GM19351 (cell line): ENCODE measurements around the gene KRTAP12-4.
"Not testable (repeated sequence)": the region's sequence is repeated elsewhere in the genome, so short reads cannot be mapped to it uniquely, and the experiment has no call there.

Source experiments
- ATAC-seq: cut with Tn5 transposase; IDR thresholded peaks from one replicate; pipeline ENCODE4 v1.9.1; 2021; ENCODE audit warnings: mild to moderate bottlenecking, moderate library complexity; ENCODE audit not compliant: unreplicated experiment

The KRTAP12-4 gene, protein sequence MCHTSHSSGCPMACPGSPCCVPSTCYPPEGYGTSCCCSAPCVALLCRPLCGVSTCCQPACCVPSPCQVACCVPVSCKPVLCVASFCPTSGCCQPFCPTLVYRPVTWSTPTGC

DNA sequence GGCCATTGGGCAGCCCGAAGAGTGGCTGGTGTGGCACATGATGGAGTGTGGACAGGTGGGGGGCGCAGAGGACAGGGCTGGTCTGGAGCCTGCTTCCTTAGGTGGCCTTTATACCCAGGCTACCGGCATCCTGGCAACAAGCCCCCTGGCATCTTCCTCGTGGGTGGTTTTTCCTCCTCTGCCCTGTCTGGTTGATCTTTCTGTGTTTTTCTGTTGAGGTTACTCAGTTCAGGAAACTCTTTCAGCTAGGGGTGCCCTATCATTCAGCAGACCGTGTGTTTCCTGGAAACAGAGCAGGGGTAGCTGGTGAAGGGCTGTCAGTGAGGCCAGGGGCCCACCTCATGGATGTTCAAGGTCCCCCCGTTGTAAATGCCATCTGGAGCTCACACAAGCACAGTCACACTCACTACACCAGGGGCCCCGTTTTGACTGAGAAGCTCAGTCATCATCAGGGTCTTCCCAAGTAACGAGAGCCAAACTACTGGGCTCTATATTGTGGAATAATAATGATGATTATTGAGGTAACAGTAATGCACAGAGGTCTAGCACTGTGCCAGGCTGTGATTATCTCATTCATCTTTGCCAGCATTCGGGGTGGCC, at the start of gene KRTAP12-4:
TSS of gene KRTAP12-4 (minus strand) at position 84 of the 600 bp plus-strand sequence. CDS start at position 39, 45 bp downstream.
- ATAC-seq = no peak

DNA sequence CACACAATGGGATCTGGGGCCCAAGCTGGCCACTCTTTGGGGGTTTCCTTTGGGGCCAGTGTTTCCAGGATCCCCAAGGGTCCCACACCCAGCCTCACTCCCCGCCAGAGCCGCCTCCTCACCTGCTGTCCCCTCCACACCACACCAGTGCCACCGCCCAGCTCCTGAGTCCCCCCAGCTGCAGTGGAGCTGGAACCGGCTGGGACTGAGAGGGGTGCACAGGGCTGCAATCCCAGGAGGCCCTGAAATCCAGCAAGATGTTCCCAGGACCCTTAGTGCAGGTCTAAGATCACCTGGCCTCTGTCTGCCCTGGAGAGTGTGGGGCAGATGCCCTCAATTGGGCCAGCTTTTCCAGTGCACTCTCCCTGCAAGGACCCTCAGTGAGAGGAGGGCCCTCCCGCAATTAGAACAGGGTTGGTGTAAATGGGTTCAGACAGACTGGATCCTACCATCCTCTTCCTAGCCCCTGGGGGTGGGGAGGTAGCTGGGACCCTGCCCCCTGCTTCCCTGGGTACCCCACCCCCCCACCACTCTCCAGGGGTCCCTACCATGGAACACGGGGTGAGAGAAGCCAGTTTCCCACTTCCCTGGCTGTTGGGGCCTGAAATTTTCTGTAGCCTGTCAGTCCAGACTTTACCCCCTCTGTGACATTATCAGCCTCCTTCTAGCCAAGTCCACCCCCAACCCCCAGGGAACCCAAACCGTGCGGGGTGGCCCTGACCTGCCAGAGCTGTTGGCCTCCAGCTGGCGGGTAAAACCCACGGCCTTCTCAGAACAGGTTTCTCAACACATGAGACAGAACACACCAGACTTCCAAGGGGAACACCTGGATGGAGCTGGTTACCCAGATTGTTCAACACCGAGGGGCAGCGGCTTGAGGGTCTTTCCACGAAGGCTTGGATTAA, 49.5 kb upstream of the KRTAP12-4 start:
- ATAC-seq = no peak

DNA sequence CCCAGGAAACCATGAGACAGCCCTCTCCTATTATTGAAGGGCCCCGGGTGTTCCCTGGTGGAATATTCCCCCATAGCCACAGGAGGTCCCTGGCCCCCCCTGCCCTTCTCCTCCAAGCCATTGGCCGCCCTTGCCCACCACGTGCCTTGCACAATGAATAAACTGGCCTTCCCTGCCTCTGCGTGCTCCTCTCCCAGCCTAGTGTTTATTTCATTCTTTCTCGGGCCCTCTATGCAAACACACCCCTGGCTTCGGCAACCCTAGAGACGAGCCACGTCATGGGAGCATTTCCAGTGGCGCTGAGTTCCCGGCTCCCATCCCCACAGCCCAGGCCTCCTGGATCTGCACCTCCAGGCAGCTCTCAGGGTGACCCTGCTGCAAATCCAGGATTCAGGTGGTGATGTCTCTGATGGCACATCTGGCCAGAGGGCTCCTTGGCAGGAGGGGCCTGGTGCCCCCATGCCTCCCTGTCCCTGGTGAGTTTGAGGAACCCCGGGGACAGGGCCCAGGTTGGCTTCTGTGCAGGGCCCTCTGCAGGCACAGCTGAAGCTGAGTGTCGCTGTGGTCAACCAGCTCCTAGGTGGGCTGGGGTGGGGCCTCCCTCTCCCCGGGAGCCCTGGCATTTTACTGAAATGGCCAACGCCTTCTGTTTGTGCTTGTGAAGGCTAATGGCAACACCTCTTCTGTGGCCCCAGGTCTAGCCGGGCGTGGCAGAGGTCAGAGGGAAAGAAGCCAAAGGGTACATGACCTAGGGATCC, 48.7 kb upstream of the KRTAP12-4 start:
- ATAC-seq = no peak

DNA sequence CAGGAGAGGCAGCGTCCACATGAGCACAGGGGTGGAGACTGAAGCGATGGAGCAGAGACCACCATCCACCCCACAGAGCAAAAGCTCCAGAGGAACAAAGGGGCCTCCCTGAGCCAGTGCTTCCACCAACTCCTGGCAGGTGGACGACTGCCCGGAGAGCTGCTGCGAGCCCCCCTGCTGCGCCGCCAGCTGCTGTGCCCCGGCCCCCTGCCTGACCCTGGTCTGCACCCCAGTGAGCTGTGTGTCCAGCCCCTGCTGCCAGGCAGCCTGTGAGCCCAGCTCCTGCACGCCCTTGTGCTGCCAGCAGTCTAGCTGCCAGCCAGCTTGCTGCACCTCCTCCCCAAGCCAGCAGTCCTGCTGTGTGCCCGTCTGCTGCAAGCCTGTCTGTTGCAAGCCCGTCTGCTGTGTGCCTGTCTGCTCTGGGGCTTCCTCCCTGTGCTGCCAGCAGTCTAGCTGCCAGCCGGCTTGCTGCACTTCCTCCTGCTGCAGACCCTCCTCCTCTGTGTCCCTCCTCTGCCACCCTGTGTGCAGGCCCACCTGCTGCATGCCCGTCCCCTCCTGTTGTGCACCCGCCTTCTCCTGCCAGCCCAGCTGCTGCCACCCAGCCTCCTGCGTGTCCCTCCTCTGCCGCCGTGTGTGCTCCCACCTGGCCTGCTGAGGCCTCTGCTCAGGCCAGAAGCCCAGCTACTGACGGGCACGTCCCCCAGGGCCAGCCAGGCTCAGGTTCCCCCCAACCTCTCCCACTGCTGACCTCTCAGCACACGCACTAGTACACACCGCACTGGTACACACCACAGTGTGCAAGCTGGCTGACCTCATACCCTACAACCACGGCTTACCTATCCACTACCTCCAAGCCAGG, 47.9 kb upstream of the KRTAP12-4 start:
- ATAC-seq = no peak

DNA sequence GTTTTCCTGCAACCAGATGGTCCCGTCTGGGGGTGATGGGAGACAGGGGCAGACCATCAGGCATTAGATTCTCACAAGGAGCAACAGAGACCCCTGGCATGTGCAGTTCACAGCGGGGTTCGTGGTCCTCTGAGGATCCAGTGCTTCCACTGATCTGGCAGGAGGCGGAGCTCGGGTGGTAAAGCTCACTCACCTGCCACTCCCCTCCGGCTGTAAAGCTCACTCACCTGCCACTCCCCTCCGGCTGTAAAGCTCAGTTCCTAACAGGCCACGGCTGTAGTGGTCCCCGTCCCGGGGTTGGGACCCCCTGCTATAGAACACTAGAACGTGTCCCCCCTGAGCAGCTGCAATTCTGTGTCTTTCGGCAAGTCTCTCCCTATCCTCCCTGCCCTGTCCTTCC, 47.1 kb upstream of the KRTAP12-4 start:
- ATAC-seq = no peak

DNA sequence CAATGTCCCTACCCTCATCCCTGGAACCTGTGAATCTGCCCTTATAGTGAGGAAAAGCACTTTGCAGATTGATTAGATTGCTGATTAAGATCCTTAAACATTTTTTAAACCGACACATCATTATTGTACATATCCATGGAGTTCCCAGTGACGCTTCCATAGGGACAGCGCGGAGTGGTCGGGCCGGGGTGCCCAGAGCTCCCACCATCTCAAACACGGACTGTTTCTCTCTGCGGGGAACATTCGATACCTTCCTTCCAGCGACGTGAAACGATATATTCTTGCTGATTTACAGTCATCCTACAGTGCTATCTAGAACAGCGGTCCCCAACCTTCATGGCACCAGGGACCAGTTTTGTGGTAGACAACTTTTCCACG, 46.6 kb upstream of the KRTAP12-4 start:
- ATAC-seq = no peak

DNA sequence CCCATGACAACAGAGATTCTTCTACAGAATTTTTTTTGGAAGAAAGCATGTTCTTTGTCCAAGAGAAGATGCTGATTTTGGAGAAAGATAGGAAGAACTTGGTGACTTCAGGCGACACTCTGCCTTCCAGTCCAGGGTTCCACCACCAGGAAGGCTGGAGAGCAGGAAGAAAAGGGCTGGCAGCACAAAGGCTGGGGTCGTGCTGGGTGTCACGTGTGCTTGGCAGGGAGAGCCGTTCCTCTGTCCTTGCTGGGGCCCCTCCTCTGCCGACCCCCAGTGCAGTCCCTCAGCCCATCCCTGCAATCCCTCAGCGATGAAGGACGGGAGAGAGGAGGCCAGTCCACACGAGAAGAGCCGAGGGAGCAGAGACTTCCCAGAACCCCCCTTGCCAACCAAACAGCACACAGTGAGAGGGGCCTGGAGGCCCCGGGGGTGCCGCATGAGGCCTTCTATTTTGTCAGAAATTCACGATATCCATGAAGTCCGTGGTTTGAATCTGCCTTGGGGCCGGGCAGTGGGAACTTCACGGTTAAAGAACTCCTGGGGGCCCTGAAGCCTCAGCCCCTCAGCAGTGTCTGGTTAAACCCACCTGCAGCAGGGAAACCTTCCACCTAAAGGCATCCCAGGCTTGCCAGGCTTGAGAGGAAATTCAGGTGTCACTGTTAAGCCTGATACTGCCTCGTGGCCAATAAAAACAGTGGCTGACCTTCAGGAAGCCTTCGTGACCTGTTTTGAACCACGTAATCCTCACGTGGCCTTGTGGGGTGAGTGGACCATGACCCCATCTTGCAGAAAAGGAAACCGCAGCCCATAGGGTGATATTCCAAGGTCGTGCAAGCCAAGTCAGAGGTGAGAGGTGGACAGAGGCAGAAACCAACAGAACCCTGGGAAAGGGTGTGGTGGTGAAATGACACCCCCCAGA, 45.9 kb upstream of the KRTAP12-4 start:
- ATAC-seq = no peak

DNA sequence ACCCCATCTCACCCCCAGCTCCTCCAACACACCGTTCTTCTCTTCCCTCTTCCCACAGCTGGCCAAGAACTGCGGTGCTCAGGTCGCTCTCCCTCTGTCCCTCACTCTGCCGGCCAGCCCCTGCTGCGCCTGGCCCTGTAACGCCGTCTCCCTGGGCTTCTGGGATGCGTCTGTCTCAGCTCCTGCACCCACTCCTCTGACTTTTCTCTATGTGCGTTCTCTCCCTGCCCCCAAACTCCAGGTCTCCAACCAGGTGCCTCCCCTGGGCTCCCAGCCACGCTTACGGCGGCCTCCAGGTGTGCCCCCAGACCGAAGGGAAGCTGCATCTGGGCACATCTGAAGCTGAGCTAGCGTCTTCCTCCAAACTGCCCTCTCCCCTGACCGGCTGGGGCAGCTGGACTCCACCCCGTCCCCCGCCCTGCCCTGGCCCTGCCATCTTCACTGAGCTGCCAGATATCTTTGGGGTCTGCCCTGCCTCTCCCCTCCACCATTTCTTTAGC, 45.1 kb upstream of the KRTAP12-4 start:
- ATAC-seq = no peak

DNA sequence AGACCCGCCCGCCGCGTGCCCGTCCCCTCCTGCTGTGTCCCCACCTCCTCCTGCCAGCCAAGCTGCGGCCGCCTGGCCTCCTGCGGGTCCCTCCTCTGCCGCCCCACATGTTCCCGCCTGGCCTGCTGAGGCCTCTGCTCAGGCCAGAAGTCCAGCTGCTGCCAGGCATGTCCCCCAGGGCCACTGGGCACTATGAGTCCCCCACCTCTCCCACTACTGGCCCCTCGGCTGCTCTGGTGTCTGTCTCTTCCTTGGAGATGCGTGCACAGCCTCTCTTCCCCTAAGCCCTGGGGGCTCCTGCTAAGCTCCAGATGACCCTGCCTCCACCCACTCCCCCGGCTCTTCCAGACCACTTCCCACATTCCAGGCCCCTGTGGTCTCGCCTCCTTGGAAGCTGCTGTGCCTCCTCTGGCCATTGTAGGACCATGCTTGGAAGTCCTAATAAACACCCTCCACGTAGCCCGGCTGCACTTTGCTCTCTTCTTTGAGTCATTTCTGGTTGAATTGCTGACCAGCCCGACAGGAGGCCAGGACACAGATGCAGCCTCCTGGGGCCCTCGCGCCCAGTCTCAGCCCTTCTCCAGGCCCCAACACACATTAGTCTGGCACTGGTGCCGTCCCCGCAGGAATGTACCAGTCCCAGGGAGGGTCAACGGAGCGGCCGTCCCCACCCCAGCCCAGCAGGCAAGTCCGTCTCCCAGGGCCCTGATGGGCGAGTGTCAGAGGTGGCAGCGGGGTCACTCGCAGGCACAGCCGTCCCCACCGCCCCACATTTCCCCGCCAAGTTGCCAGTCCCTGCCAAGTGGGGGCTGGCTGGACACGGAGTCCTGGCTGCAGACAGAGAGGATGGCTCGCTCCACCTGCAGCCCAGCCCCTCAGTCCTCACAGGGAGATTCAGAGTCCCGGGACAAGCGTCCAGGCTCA, 43.6 kb upstream of the KRTAP12-4 start:
- ATAC-seq = no peak

DNA sequence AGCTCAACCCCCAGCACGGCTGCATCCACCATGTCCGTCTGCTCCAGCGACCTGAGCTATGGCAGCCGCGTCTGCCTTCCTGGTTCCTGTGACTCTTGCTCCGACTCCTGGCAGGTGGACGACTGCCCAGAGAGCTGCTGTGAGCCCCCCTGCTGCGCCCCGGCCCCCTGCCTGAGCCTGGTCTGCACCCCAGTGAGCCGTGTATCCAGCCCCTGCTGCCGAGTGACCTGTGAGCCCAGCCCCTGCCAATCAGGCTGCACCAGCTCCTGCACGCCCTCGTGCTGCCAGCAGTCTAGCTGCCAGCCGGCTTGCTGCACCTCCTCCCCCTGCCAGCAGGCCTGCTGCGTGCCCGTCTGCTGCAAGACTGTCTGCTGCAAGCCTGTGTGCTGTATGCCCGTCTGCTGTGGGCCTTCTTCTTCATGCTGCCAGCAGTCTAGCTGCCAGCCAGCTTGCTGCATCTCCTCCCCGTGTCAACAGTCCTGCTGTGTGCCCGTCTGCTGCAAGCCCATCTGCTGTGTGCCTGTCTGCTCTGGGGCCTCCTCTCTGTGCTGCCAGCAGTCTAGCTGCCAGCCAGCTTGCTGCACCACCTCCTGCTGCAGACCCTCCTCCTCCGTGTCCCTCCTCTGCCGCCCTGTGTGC, 42.8 kb upstream of the KRTAP12-4 start, which contains the start of gene KRTAP10-12:
TSS of gene KRTAP10-12 (plus strand) at position 1 of the 639 bp plus-strand sequence. CDS start at position 31, 30 bp downstream.
- not testable (repeated sequence) for ATAC-seq

DNA sequence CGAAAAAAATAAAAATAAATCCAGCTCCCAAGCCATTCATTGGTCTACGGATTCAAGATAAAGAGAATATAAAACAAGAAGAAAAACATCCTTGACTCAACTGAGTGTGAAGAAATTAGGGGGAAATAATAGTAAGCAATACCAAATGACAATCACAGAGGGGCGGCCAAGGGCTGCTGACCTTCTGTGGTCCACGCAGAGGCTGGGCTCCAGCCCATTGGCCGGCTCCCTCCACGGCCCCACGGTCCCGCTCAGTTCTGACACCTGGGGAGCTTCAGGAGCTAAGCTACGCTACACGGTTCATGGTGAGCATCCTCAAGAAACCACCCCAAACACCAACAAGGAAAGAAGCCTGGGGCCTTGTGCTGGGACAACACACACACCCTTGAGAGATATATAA, 42.1 kb upstream of the KRTAP12-4 start:
- no peak for ATAC-seq

DNA sequence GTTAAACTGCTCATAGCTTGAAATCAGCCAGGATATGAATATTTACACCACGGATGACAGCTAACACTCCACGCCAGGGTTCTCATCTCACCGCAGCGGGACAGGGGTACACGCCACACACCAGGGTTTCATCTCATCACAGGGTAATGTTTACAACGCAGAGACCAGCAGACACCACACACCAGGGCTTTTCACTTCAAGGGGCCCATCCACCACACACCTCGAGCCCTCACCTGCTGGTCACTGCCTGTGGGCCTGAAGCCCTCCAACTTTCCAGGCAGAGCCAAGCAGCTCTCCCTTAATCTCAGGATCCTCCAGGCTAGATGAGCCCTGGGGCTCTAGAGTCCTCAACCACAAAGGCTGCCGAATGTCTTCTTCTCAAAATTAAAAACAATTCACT, 41.2 kb upstream of the KRTAP12-4 start:
- no peak for ATAC-seq

DNA sequence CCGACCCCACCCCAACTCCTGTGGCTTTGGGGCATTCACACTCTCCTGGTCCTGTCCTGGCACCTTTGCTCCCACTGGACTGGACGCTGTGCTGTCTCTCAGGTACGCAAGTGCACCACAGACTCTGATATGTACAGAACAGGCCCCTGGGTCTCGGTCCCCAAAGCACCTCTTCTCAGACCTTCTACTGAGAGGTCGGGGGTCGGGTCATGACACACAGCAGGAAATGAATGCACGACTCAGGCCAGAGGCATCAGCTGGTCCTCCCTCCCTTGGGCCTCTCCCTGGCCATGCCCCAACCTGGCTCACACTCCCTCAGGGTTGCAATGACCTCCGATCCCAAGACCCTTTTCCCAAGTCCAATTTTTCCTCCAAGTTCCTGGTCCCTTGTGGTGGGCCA, 40.7 kb upstream of the KRTAP12-4 start:
- ATAC-seq = no peak

DNA sequence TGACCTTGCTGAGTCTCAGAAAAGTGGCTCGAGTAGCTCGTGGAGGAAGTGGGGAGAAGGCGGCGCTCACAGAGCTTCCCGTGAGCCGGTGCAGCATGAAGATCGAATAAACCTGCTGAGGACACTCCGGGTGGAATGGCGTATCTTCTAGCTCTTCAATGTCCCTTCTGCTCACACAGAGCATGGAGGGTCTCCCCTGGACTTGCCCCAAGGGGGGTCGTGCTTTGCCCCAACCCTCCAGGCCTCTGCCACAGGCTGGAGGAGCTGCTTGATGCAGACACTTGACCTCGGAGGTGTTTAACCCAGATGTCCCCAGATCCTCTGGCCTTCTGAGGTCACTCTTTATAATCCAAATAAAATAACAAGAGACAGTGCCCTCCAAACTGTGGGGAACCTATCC, 40.3 kb upstream of the KRTAP12-4 start:
- ATAC-seq = no peak

DNA sequence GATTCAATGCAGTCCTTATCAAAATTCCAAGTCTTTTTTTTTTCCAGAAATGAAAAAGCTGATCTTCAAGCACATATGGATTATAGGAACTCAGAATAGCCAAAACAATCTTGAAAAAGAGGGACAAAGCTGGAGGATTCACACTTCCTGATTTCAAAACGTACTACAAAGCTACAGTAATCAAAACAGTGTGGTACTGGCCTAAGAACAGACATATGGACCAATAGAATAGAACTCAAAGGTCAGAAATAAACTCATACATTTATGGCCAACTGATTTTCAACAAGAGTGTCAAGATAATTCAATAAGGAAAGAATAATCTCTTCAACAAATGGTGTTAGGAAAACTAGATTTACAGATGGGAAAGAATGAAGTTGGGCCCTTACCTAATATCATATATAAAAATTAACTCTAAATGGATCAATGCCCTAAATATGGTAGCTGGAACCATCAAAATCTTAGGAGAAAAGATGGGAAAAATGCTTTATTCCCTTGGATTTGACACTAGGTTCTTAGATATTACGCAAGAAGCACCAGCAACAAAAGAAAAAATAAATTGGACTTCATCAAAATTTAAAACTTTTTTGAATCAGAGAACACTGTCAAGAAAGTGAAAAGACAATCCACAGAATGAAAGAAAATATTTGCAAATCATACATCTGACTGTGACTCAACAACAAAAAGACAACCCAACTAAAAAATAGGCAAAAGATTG, 38.5 kb upstream of the KRTAP12-4 start:
- ATAC-seq = no peak

DNA sequence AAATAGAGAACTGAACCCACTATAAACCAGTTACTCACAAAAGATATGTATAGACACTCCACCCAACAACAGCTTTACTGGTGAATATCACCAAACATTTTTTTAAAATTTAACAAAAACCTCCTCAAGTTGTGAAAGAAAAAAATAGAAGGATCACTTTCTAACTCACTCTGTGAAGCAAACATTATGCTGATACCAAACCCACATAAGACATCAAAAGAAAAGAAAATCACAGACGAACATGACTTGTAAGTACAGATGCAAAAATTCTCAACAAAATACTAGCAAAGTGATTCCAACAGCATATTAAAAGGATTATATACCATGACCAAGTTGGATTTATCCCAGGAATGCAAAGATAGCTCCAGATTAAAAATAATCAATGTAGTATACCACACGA, 37.2 kb upstream of the KRTAP12-4 start:
- ATAC-seq = no peak

DNA sequence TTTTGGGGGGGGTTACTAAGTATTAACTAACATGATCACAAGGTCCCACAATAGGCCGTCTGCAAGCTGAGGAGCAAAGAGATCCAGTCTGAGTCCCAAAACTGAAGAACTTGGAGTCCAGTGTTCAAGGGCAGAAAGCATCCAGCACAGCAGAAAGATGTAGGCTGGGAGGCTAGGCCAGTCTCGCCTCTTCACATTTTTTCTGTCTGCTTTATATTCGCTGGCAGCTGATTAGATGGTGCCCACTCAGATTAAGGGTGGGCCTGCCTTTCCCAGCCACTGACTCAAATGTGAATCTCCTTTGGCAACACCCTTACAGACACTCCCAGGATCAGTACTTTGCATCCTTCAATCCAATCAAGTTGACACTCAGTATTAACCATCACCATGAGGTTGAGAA, 35.3 kb upstream of the KRTAP12-4 start:
- not testable (repeated sequence) for ATAC-seq
